Measurements from ENCODE around the gene OR2T27. TPM values are rescaled to one million over a fixed set of nuclear protein-coding genes. Genes with fewer than 3 reads are reported as not detected.
"Not testable (repeated sequence)": the region's sequence is repeated elsewhere in the genome, so short reads cannot be mapped to it uniquely, and the experiment has no call there.

The OR2T27 gene, protein sequence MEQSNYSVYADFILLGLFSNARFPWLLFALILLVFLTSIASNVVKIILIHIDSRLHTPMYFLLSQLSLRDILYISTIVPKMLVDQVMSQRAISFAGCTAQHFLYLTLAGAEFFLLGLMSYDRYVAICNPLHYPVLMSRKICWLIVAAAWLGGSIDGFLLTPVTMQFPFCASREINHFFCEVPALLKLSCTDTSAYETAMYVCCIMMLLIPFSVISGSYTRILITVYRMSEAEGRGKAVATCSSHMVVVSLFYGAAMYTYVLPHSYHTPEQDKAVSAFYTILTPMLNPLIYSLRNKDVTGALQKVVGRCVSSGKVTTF
- not detected for polyA plus RNA-seq (2013, experiment 1 of 2)
- not detected for polyA plus RNA-seq (2013, experiment 2 of 2)

DNA sequence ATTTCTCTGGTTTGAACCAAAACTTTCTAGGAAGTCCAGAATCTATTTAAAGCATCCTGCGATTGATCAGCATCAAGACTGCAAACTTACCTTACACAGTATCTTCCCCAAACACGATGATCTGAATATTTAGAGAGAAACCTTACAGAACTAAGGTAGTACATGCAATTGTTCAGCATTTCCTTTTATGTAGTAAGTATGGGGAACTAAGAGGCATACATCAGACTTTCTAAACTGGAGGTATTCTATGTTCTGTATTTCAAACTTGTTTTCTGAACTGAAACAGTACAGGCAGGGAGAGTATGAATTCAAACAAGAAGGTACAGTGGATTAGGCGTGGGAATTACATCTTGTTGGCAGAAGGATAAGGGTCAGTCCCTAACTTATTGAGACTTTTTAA is at the start of gene OR2T27:
Gene OR2T27 (minus strand): TSS at position 175 of the 400 bp plus-strand sequence. CDS start 4,644 bp downstream, outside the sequence.
- not testable (repeated sequence) for H3K9ac ChIP-seq (ENCODE audit: low read length); H3K56ac ChIP-seq (ENCODE audit: low read length); H4K8ac ChIP-seq (ENCODE audit: low read depth, low read length); H3K18ac ChIP-seq (ENCODE audit: low read length); H3K79me1 ChIP-seq (ENCODE audit: low read length); H3K27ac ChIP-seq (ENCODE audit: low read depth, low read length); H4K5ac ChIP-seq (ENCODE audit: low read length); H2BK120ac ChIP-seq (ENCODE audit: low read depth, low read length); H2BK5ac ChIP-seq (ENCODE audit: low read length); H2BK15ac ChIP-seq (replicated peaks; ENCODE audit: low read depth); H3K4me2 ChIP-seq (ENCODE audit: low read length); DNase-seq; H3K23ac ChIP-seq (ENCODE audit: low read length); H3K4me3 ChIP-seq (ENCODE audit: low read length); H3K27me3 ChIP-seq (ENCODE audit: insufficient read depth, low read length, poor library complexity); H3K36me3 ChIP-seq (ENCODE audit: control insufficient read depth, insufficient read depth, low read length); H3K79me2 ChIP-seq (ENCODE audit: control insufficient read depth, insufficient read depth, low read length); H3K4ac ChIP-seq (ENCODE audit: low read depth, low read length); H3K4me1 ChIP-seq (ENCODE audit: control insufficient read depth, low read depth, low read length); H2AK5ac ChIP-seq (ENCODE audit: low read length)
- WGBS (ENCODE audit: extremely low coverage, insufficient coverage, low lambda C conversion rate), result no CpG with 5 or more reads among the region's 3 CpGs

DNA sequence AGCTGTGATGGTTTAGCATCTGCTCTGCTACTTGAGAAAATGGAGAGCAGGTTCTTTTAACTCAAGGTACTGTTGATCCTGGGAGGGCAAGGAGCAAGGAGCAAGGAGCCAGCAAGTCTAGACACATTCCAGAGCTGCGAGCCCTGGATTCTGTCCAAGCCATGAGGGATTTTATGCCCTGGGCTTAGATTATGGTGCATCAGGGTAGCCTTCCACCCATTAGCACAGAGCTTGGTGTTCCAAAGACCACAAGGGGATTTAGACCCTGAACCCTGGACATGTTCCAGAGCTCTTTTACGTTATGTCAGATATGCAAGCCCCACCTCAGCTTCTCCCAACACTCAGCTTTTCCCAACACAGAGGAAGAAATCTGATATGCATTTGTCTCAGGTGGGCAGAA is 49.3 kb upstream of the OR2T27 start:
- Histone ChIP-seq H2BK120ac (ENCODE audit: low read depth, low read length) (no peak overlapping the region), H3K4me3 (ENCODE audit: low read length) (no peak overlapping the region), H3K4me2 (ENCODE audit: low read length) (no peak overlapping the region), H3K79me2 (ENCODE audit: control insufficient read depth, insufficient read depth, low read length) (no peaks in the 10 kb centered on the region), H3K4ac (ENCODE audit: low read depth, low read length) (no peak overlapping the region), H3K23ac (ENCODE audit: low read length) (no peak overlapping the region), H4K5ac (ENCODE audit: low read length) (no peak overlapping the region), H3K56ac (ENCODE audit: low read length) (no peak overlapping the region), H2AK5ac (ENCODE audit: low read length) (no peak overlapping the region), H4K8ac (ENCODE audit: low read depth, low read length) (no peak overlapping the region), H3K9ac (ENCODE audit: low read length) (no peak overlapping the region), H3K4me1 (ENCODE audit: control insufficient read depth, low read depth, low read length) (no peaks in the 10 kb centered on the region), H2BK5ac (ENCODE audit: low read length) (no peak overlapping the region), H3K79me1 (ENCODE audit: low read length) (no peaks in the 10 kb centered on the region), H3K27me3 (ENCODE audit: insufficient read depth, low read length, poor library complexity) (no peaks in the 10 kb centered on the region), H3K36me3 (ENCODE audit: control insufficient read depth, insufficient read depth, low read length) (no peaks in the 10 kb centered on the region), H2BK15ac (replicated peaks; ENCODE audit: low read depth) (no peak overlapping the region), H3K18ac (ENCODE audit: low read length) (no peak overlapping the region), H3K27ac (ENCODE audit: low read depth, low read length) (no peak overlapping the region)
- no CpG with 5 or more reads among the region's 2 CpGs for WGBS (ENCODE audit: extremely low coverage, insufficient coverage, low lambda C conversion rate)
- no peak for DNase-seq

DNA sequence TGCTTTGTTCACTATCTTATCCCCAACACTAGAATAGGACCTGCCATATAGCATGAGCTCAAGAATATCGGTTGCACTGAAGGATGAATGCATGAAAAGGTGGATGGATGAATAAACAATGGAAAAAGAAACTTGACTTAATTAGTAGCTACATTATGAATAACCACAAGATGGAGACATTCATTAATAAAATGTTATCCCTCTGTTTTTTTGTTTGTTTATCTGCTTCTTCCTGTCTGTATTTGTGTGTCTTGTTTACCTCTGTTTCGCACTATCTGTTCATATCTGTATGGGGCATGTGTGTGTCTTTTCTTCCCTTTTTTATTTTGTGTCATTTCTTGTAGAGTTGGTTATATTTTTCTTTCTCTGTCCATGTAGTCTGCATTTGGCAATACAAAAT is 48.3 kb upstream of the OR2T27 start:
- no peaks in the 10 kb centered on the region for H3K36me3 ChIP-seq (ENCODE audit: control insufficient read depth, insufficient read depth, low read length)
- H4K8ac ChIP-seq (ENCODE audit: low read depth, low read length), result no peak overlapping the region
- H3K27me3 ChIP-seq (ENCODE audit: insufficient read depth, low read length, poor library complexity), result no peaks in the 10 kb centered on the region
- no peak overlapping the region for H3K23ac ChIP-seq (ENCODE audit: low read length)
- H2AK5ac ChIP-seq (ENCODE audit: low read length), result no peak overlapping the region
- H3K4me3 ChIP-seq (ENCODE audit: low read length), result no peak overlapping the region
- no peak overlapping the region for H3K4me2 ChIP-seq (ENCODE audit: low read length)
- H2BK5ac ChIP-seq (ENCODE audit: low read length), result no peak overlapping the region
- no peak overlapping the region for H3K56ac ChIP-seq (ENCODE audit: low read length)
- no peak for DNase-seq
- H3K4me1 ChIP-seq (ENCODE audit: control insufficient read depth, low read depth, low read length), result no peaks in the 10 kb centered on the region
- no peak overlapping the region for H2BK120ac ChIP-seq (ENCODE audit: low read depth, low read length)
- H3K79me1 ChIP-seq (ENCODE audit: low read length), result no peaks in the 10 kb centered on the region
- H3K27ac ChIP-seq (ENCODE audit: low read depth, low read length), result no peak overlapping the region
- H3K18ac ChIP-seq (ENCODE audit: low read length), result no peak overlapping the region
- H3K79me2 ChIP-seq (ENCODE audit: control insufficient read depth, insufficient read depth, low read length), result no peaks in the 10 kb centered on the region
- H2BK15ac ChIP-seq (replicated peaks; ENCODE audit: low read depth), result no peak overlapping the region
- no peak overlapping the region for H3K4ac ChIP-seq (ENCODE audit: low read depth, low read length)
- H4K5ac ChIP-seq (ENCODE audit: low read length), result no peak overlapping the region
- no peak overlapping the region for H3K9ac ChIP-seq (ENCODE audit: low read length)
- no CpG with 5 or more reads among the region's 2 CpGs for WGBS (ENCODE audit: extremely low coverage, insufficient coverage, low lambda C conversion rate)

DNA sequence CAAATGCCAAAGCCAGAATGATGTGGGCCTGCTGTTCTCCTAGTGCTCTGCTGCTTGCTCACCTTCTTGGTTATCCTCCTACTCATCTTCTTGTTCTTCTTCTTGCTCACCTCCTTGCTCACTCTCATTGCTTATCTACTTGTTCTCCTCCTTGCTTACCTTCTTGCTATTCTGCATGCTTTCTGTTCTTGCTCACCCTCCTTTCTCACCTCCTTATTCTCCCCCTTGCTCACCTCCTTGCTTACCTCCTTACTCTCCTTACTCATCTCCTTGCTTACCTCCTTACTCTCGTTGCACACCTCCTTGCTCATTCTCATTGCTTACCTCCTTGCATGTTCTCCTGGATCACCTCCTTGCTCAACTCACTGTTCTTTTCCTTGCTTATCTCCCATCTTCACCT is 47.4 kb upstream of the OR2T27 start, which contains the start of gene OR14I1:
Gene OR14I1 (minus strand): TSS at position 53 of the 400 bp plus-strand sequence.
- Histone ChIP-seq H2BK5ac (ENCODE audit: low read length) (no peak within 1 kb of the TSS), H3K23ac (ENCODE audit: low read length) (no peak within 1 kb of the TSS), H3K36me3 (ENCODE audit: control insufficient read depth, insufficient read depth, low read length) (no peaks in the 10 kb centered on the region), H3K18ac (ENCODE audit: low read length) (no peak within 1 kb of the TSS), H3K27me3 (ENCODE audit: insufficient read depth, low read length, poor library complexity) (no peaks in the 10 kb centered on the region), H2AK5ac (ENCODE audit: low read length) (no peak within 1 kb of the TSS), H2BK15ac (replicated peaks; ENCODE audit: low read depth) (no peak within 1 kb of the TSS), H3K4ac (ENCODE audit: low read depth, low read length) (no peak within 1 kb of the TSS), H3K9ac (ENCODE audit: low read length) (no peak within 1 kb of the TSS), H4K5ac (ENCODE audit: low read length) (no peak within 1 kb of the TSS), H3K4me1 (ENCODE audit: control insufficient read depth, low read depth, low read length) (no peaks in the 10 kb centered on the region), H3K4me3 (ENCODE audit: low read length) (no peak within 1 kb of the TSS), H3K27ac (ENCODE audit: low read depth, low read length) (no peak within 1 kb of the TSS), H3K79me2 (ENCODE audit: control insufficient read depth, insufficient read depth, low read length) (no peaks in the 10 kb centered on the region), H4K8ac (ENCODE audit: low read depth, low read length) (no peak within 1 kb of the TSS), H3K4me2 (ENCODE audit: low read length) (no peak within 1 kb of the TSS), H3K79me1 (ENCODE audit: low read length) (no peaks in the 10 kb centered on the region), H2BK120ac (ENCODE audit: low read depth, low read length) (no peak within 1 kb of the TSS), H3K56ac (ENCODE audit: low read length) (no peak within 1 kb of the TSS)
- WGBS (ENCODE audit: extremely low coverage, insufficient coverage, low lambda C conversion rate), result no CpG with 5 or more reads among the region's 1 CpG
- DNase-seq, result no peak

DNA sequence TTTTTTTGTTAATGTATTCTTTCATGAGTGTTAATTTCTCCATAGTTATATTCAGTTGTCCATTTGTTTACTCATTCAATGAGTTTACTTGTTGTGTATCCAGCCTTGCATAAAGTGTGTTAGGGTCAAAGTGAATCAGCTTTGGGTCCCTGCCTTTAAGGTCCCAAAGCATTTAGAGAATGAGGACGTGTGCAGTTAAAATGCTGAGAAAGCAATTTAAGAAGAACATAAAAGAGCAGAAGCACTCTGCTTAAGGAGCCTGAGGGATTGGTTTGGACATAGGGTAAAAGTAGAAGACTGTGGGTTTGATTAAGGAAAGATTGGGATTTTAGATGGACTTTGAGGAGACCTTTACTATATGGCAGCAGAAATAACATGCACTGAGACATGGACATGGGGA is 43.8 kb upstream of the OR2T27 start:
- Histone ChIP-seq H3K36me3 (ENCODE audit: control insufficient read depth, insufficient read depth, low read length) (no peaks in the 10 kb centered on the region), H3K4ac (ENCODE audit: low read depth, low read length) (no peak overlapping the region)

DNA sequence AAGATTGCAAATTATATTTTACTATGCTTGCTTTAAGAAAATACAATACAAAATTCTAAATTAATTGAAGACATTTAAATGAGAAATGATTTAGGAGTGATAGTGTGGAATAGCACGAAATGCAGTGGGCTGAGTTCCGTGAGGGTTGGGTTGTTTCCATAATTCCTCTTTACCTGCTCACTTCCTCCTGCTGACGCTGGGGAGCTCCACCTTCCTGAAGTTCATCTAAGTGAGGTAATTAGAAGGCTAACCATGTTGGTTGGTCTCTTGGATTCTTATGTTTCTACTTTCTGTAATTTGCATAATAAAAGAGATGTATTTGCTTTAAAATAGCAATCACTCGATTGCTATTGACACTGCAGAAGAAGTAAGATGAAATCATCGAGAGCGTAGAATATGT is 42.6 kb upstream of the OR2T27 start:
- WGBS (ENCODE audit: extremely low coverage, insufficient coverage, low lambda C conversion rate), result no CpG with 5 or more reads among the region's 6 CpGs
- Histone ChIP-seq H3K27ac (ENCODE audit: low read depth, low read length) (no peak overlapping the region), H3K56ac (ENCODE audit: low read length) (no peak overlapping the region)

More for the DNA sequence above, 43.8 kb upstream of the OR2T27 start:
- H4K8ac ChIP-seq (ENCODE audit: low read depth, low read length), result no peak overlapping the region
- H3K27ac ChIP-seq (ENCODE audit: low read depth, low read length), result no peak overlapping the region
- H3K9ac ChIP-seq (ENCODE audit: low read length), result no peak overlapping the region
- H3K56ac ChIP-seq (ENCODE audit: low read length), result no peak overlapping the region
- H3K23ac ChIP-seq (ENCODE audit: low read length), result no peak overlapping the region
- H3K4me1 ChIP-seq (ENCODE audit: control insufficient read depth, low read depth, low read length), result no peaks in the 10 kb centered on the region
- no peak overlapping the region for H3K4me2 ChIP-seq (ENCODE audit: low read length)
- H2BK15ac ChIP-seq (replicated peaks; ENCODE audit: low read depth), result no peak overlapping the region
- H2BK5ac ChIP-seq (ENCODE audit: low read length), result no peak overlapping the region
- DNase-seq, result no peak
- WGBS (ENCODE audit: extremely low coverage, insufficient coverage, low lambda C conversion rate), result no CpG with 5 or more reads among the region's 1 CpG
- H2AK5ac ChIP-seq (ENCODE audit: low read length), result no peak overlapping the region
- no peak overlapping the region for H3K4me3 ChIP-seq (ENCODE audit: low read length)
- H2BK120ac ChIP-seq (ENCODE audit: low read depth, low read length), result no peak overlapping the region
- no peaks in the 10 kb centered on the region for H3K79me2 ChIP-seq (ENCODE audit: control insufficient read depth, insufficient read depth, low read length)
- H3K18ac ChIP-seq (ENCODE audit: low read length), result no peak overlapping the region
- H3K79me1 ChIP-seq (ENCODE audit: low read length), result no peaks in the 10 kb centered on the region
- H3K27me3 ChIP-seq (ENCODE audit: insufficient read depth, low read length, poor library complexity), result no peaks in the 10 kb centered on the region
- no peak overlapping the region for H4K5ac ChIP-seq (ENCODE audit: low read length)

More for the DNA sequence above, 42.6 kb upstream of the OR2T27 start:
- Histone ChIP-seq H3K18ac (ENCODE audit: low read length) (no peak overlapping the region), H3K36me3 (ENCODE audit: control insufficient read depth, insufficient read depth, low read length) (no peaks in the 10 kb centered on the region), H4K8ac (ENCODE audit: low read depth, low read length) (no peak overlapping the region), H3K27me3 (ENCODE audit: insufficient read depth, low read length, poor library complexity) (no peaks in the 10 kb centered on the region), H3K4me2 (ENCODE audit: low read length) (no peak overlapping the region), H3K4me3 (ENCODE audit: low read length) (no peak overlapping the region), H3K4me1 (ENCODE audit: control insufficient read depth, low read depth, low read length) (no peaks in the 10 kb centered on the region), H3K79me1 (ENCODE audit: low read length) (no peaks in the 10 kb centered on the region), H3K79me2 (ENCODE audit: control insufficient read depth, insufficient read depth, low read length) (no peaks in the 10 kb centered on the region), H2BK120ac (ENCODE audit: low read depth, low read length) (no peak overlapping the region), H2BK15ac (replicated peaks; ENCODE audit: low read depth) (no peak overlapping the region), H3K23ac (ENCODE audit: low read length) (no peak overlapping the region), H4K5ac (ENCODE audit: low read length) (no peak overlapping the region), H2BK5ac (ENCODE audit: low read length) (no peak overlapping the region), H3K4ac (ENCODE audit: low read depth, low read length) (no peak overlapping the region), H3K9ac (ENCODE audit: low read length) (no peak overlapping the region), H2AK5ac (ENCODE audit: low read length) (no peak overlapping the region)
- no peak for DNase-seq
